Measurements from ENCODE around the gene GORAB. TPM values are rescaled to one million over a fixed set of nuclear protein-coding genes. Genes with fewer than 3 reads are reported as not detected.

The GORAB gene, protein sequence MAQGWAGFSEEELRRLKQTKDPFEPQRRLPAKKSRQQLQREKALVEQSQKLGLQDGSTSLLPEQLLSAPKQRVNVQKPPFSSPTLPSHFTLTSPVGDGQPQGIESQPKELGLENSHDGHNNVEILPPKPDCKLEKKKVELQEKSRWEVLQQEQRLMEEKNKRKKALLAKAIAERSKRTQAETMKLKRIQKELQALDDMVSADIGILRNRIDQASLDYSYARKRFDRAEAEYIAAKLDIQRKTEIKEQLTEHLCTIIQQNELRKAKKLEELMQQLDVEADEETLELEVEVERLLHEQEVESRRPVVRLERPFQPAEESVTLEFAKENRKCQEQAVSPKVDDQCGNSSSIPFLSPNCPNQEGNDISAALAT
- total RNA-seq = 8.1 and 11.6 TPM in 2 replicates

DNA sequence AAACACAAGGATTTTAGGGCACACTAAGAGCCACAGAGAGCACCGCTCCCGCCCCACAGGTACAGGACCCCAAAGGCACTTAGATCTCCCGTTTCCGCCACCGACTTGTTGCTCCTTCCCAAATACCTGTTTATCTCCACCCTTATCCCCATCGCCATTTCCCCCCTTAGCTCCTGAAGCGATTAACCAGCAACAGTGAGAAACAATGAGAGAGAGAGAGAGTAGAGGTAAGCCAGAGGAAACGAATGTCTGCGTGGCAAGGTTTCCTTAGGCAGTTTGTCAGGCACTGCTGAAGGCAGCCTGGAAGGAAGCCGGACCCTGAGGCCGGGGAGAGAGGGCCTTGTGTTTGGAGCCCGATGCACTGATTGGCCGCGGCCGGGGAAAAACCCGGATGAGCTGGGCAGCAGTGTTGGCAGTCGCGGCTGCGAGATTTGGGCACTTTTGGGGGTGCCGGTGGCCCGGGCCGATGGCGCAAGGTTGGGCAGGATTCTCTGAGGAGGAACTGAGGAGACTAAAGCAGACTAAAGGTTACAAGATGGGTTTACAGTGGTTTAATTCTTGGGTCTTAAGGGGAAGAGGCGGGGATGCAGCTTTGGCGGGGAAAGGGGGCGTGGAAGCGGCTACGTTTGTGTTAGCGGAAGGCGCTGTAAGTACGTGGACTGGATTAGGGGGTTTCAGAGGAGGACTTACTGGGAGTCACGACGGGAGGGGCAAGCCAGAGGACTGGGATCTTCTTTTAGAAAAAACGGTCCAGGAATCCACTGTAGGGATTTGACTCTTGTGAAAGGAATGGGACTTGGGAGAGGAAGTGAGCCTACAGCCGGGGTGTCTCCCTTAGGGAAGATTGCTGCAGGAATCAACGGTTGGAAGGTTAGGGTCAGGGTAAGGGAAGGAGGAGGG lies at the start of gene GORAB:
GORAB (plus strand) TSS at position 409 of the 900 bp plus-strand sequence; CDS start at position 467, 58 bp downstream.

Other genes with a start within 250 kb of the GORAB start
- 0.32 and 6.8 TPM in 2 replicates for gene PRRX1, start 132.0 kb downstream of the GORAB start, total RNA-seq